Head of caudate nucleus (tissue), 42 donors: ENCODE data around the gene DDX41.

Source experiments
- DNase-seq, 42 donors: peaks; one replicate each; pipeline versions ENCODE4 v3.0.0 to v3.0.0-alpha.2; 2020 to 2021; ENCODE audit warnings: mixed read lengths in 7 of 42
- intact Hi-C: fragments of 100-400 bp; cut with DNase I; formaldehyde crosslinking; loops from one replicate; pipeline ENCODE4 v1.15.0; 2022

DDX41 gene

GRCh38 chr5:177477701-177478477 is 38.9 kb downstream of the DDX41 start:
- intact Hi-C loops: no loop called here
- no peak for DNase-seq

GRCh38 chr5:177476531-177477233 is 40.1 kb downstream of the DDX41 start:
- intact Hi-C loops: no loop called here
- no peak for DNase-seq

GRCh38 chr5:177475563-177476427 is 41.0 kb downstream of the DDX41 start:
- DNase-seq: peak in 10 of 42 donors; percentile 43 to 78 (median 58)
- intact Hi-C loops: no loop called here

GRCh38 chr5:177474846-177475562 is 41.8 kb downstream of the DDX41 start:
- intact Hi-C loops: no loop called here
- no peak for DNase-seq

- intact Hi-C loops: no loop called here
- DNase-seq: no peak
Measured at GRCh38 chr5:177474002-177474476, 42.7 kb downstream of the DDX41 start.

GRCh38 chr5:177473443-177474001 is 43.2 kb downstream of the DDX41 start, which contains the start of gene DBN1:
TSS of gene DBN1 (minus strand) at chr5:177473634. CDS start at chr5:177473521, 113 bp downstream.
- intact Hi-C loops: no loop called here
- peak in 13 of 42 donors; percentile 31 to 66 (median 58) for DNase-seq

- intact Hi-C loops: no loop called here
- peak in 3 of 42 donors; percentile 29 to 52 (median 37) for DNase-seq
Measured at GRCh38 chr5:177472460-177473442, 44.0 kb downstream of the DDX41 start.

- intact Hi-C loops: no loop called here
- DNase-seq: no peak
Measured at GRCh38 chr5:177471610-177472356, 45.0 kb downstream of the DDX41 start.

- intact Hi-C loops: no loop called here
- peak in 7 of 42 donors; percentile 26 to 71 (median 51) for DNase-seq
Measured at GRCh38 chr5:177470759-177471536, 45.8 kb downstream of the DDX41 start.

- no peak for DNase-seq
- intact Hi-C loops: no loop called here
Measured at GRCh38 chr5:177469750-177470525, 46.8 kb downstream of the DDX41 start.

GRCh38 chr5:177468685-177469628 is 47.8 kb downstream of the DDX41 start:
- peak; percentile 59 to 93 (median 79) for DNase-seq
- intact Hi-C loops: no loop called here

GRCh38 chr5:177468329-177468684 is 48.5 kb downstream of the DDX41 start:
- intact Hi-C loops: no loop called here
- DNase-seq: no peak

- no peak for DNase-seq
- intact Hi-C loops: no loop called here
Measured at GRCh38 chr5:177467436-177467835, 49.3 kb downstream of the DDX41 start.

- DNase-seq: no peak
- intact Hi-C loops: no loop called here
Measured at GRCh38 chr5:177466861-177467260, 49.9 kb downstream of the DDX41 start.
